Activated B cell treated with CpG ODN at 0.5 μM for 24 hours (primary cell): ENCODE measurements around the gene KAZN. TPM values are rescaled to one million over a fixed set of nuclear protein-coding genes. Genes with fewer than 3 reads are reported as not detected.

Experiments
- ATAC-seq: fragments of 200-7000 bp; cut with Tn5 transposase; one replicate; pipeline ENCODE4 v1.10.0; 2021; ENCODE audit warnings: low read depth, mild to moderate bottlenecking, moderate library complexity
- CTCF ChIA-PET: fragments of 350-600 bp; sonication (Branson Sonifier 250); formaldehyde crosslinking; loops from one replicate; lab custom pipeline; 2021; ENCODE audit warnings: antibody characterized with exemption; lab: Charles Lee
- POLR2A ChIA-PET: fragments of 350-600 bp; sonication (Branson Sonifier 250); formaldehyde crosslinking; loops from one replicate; lab custom pipeline; 2021; ENCODE audit warnings: antibody characterized with exemption; lab: Charles Lee
- DNase-seq: peaks from one replicate; pipeline ENCODE4 v3.0.0; 2022
- H3K27ac Mint-ChIP-seq: one replicate; pipeline ENCODE4 v1.8.0; 2020; ENCODE audit warnings: mixed read lengths
- H3K27me3 Mint-ChIP-seq: one replicate; pipeline ENCODE4 v1.8.0; 2021; ENCODE audit warnings: mixed read lengths
- H3K36me3 Mint-ChIP-seq: one replicate; pipeline ENCODE4 v1.8.0; 2021; ENCODE audit warnings: low read depth, mixed read lengths
- H3K4me1 Mint-ChIP-seq: one replicate; pipeline ENCODE4 v1.8.0; 2021; ENCODE audit warnings: mixed read lengths
- H3K4me3 Mint-ChIP-seq: one replicate; pipeline ENCODE4 v1.8.0; 2020; ENCODE audit warnings: mild to moderate bottlenecking, mixed read lengths
- H3K9me3 Mint-ChIP-seq: one replicate; pipeline ENCODE4 v1.8.0; 2020; ENCODE audit warnings: mixed read lengths
- CTCF ChIP-seq: fragments of 200-600 bp; IDR thresholded peaks from one replicate; pipeline ENCODE4 v1.8.0; 2022; ENCODE audit warnings: antibody characterized with exemption, mild to moderate bottlenecking
- intact Hi-C: fragments of 100-400 bp; cut with micrococcal nuclease; formaldehyde crosslinking; loops from one replicate; pipeline ENCODE4 v1.15.1; 2024
- total RNA-seq: library from RNA; stranded (reverse); gene quantifications from 2 replicates; pipeline ENCODE4 v1.2.3, GENCODE V29; 2022

KAZN gene
- total RNA-seq, 1 donor from 2014 or later: 0.73 TPM

GRCh38 chr1:15071936-15072335, 473.5 kb downstream of the KAZN start:
- Mint-ChIP-seq H3K4me3 (no peak overlapping the region), H3K36me3 (no peaks in the 10 kb centered on the region), H3K27ac (no peak overlapping the region), H3K27me3 (no peaks in the 10 kb centered on the region), H3K4me1 (no peaks in the 10 kb centered on the region), H3K9me3 (no peaks in the 10 kb centered on the region)
- POLR2A ChIA-PET: no interaction called here
- intact Hi-C loops: no loop called here
- ATAC-seq (no peak), DNase-seq (no peak)
- TF ChIP-seq CTCF: no peak
- CTCF ChIA-PET: interaction anchor here (1.1 kb wide), 1 partner anchor 28 kb away, joined by 3 read pairs; no protein-coding TSS in a partner anchor

GRCh38 chr1:15073799-15074308, 475.4 kb downstream of the KAZN start:
- ChIA-PET POLR2A (no interaction called here), CTCF (no interaction called here)
- H3K36me3 Mint-ChIP-seq: no peaks in the 10 kb centered on the region
- DNase-seq: no peak
- H3K9me3 Mint-ChIP-seq: no peaks in the 10 kb centered on the region
- intact Hi-C loops: no loop called here
- no peak for ATAC-seq
- no peaks in the 10 kb centered on the region for H3K27me3 Mint-ChIP-seq
- H3K4me1 Mint-ChIP-seq: no peaks in the 10 kb centered on the region
- H3K4me3 Mint-ChIP-seq: no peak overlapping the region
- no peak overlapping the region for H3K27ac Mint-ChIP-seq
- TF ChIP-seq CTCF: no peak

- ChIA-PET CTCF (no interaction called here), POLR2A (no interaction called here)
- intact Hi-C loops: no loop called here
- Mint-ChIP-seq H3K4me3 (no peak overlapping the region), H3K27ac (no peak overlapping the region), H3K4me1 (no peaks in the 10 kb centered on the region), H3K9me3 (no peaks in the 10 kb centered on the region), H3K36me3 (no peaks in the 10 kb centered on the region), H3K27me3 (no peaks in the 10 kb centered on the region)
- TF ChIP-seq CTCF: no peak
- DNase-seq (no peak), ATAC-seq (no peak)
Observed at GRCh38 chr1:15075175-15075574, 476.7 kb downstream of the KAZN start.

GRCh38 chr1:15075817-15076216, 477.3 kb downstream of the KAZN start:
- ATAC-seq (no peak), DNase-seq (no peak)
- intact Hi-C loops: no loop called here
- Mint-ChIP-seq H3K36me3 (no peaks in the 10 kb centered on the region), H3K9me3 (no peaks in the 10 kb centered on the region), H3K4me3 (no peak overlapping the region), H3K4me1 (no peaks in the 10 kb centered on the region), H3K27ac (no peak overlapping the region), H3K27me3 (no peaks in the 10 kb centered on the region)
- ChIA-PET POLR2A (no interaction called here), CTCF (no interaction called here)
- no peak for TF ChIP-seq CTCF

GRCh38 chr1:15076807-15077206, 478.3 kb downstream of the KAZN start:
- no peak for ATAC-seq
- H3K4me1 Mint-ChIP-seq: no peaks in the 10 kb centered on the region

More at GRCh38 chr1:15076807-15077206, 478.3 kb downstream of the KAZN start:
- Mint-ChIP-seq H3K9me3 (no peaks in the 10 kb centered on the region), H3K4me3 (no peak overlapping the region), H3K36me3 (no peaks in the 10 kb centered on the region), H3K27me3 (no peaks in the 10 kb centered on the region), H3K27ac (no peak overlapping the region)
- intact Hi-C loops: no loop called here
- CTCF ChIA-PET: no interaction called here
- no peak for TF ChIP-seq CTCF
- no peak for DNase-seq
- POLR2A ChIA-PET: no interaction called here
